Measurements from ENCODE around the gene CC2D1B. TPM values are rescaled to one million over a fixed set of nuclear protein-coding genes. Genes with fewer than 3 reads are reported as not detected.

The CC2D1B gene
- 16.3 and 17.2 TPM in 2 replicates for total RNA-seq

GRCh38 chr1:52365746-52366516 is at the start of gene CC2D1B:
TSS of gene CC2D1B (minus strand) at chr1:52366205. CDS start at chr1:52364620, 1,585 bp downstream.

GRCh38 chr1:52404116-52404974 is 38.3 kb upstream of the CC2D1B start, which contains the start of the genes ORC1 and PRPF38A:
TSS of gene ORC1 (minus strand) at chr1:52404423. CDS start at chr1:52402223, 2,200 bp downstream.
TSS of gene PRPF38A (plus strand) at chr1:52404602. CDS start at chr1:52404750, 148 bp downstream.

Other genes with a start within 250 kb of the CC2D1B start
- 26.6 and 31.3 TPM in 2 replicates for gene ZFYVE9, start 224.1 kb downstream of the CC2D1B start, total RNA-seq
- 4.9 and 8.5 TPM in 2 replicates for gene ORC1, start 38.2 kb upstream of the CC2D1B start, total RNA-seq
- gene PRPF38A, start 38.4 kb upstream of the CC2D1B start, total RNA-seq = 10.7 and 13.7 TPM in 2 replicates
- gene TUT4, start 186.9 kb upstream of the CC2D1B start, total RNA-seq = 16.6 and 21.3 TPM in 2 replicates
- 25.4 and 37.0 TPM in 2 replicates for gene GPX7, start 236.2 kb upstream of the CC2D1B start, total RNA-seq